Choroid plexus epithelial cell (primary cell): Measurements from ENCODE around the gene SPO11.

Experiments used
- DNase-seq: peaks from one replicate; pipeline ENCODE4 v3.0.0-alpha.2; 2010; ENCODE audit warnings: low read depth
- H3K4me3 ChIP-seq: 2 replicates; pipeline ENCODE4 v1.5.1; 2011; ENCODE audit warnings: low read depth, mild to moderate bottlenecking, control low read depth, low read length, moderate library complexity
- TF ChIP-seq, protein P1 (sequence below): conservative IDR thresholded peaks from 2 replicates; pipeline ENCODE4 v1.5.1; 2011; ENCODE audit warnings: low read depth, mild to moderate bottlenecking, control low read depth, inconsistent platforms, low read length, moderate library complexity

SPO11 gene

GRCh38 chr20:57287901-57288300 is 41.7 kb upstream of the SPO11 start:
- H3K4me3 ChIP-seq: no peak overlapping the region
- TF ChIP-seq, protein P1, sequence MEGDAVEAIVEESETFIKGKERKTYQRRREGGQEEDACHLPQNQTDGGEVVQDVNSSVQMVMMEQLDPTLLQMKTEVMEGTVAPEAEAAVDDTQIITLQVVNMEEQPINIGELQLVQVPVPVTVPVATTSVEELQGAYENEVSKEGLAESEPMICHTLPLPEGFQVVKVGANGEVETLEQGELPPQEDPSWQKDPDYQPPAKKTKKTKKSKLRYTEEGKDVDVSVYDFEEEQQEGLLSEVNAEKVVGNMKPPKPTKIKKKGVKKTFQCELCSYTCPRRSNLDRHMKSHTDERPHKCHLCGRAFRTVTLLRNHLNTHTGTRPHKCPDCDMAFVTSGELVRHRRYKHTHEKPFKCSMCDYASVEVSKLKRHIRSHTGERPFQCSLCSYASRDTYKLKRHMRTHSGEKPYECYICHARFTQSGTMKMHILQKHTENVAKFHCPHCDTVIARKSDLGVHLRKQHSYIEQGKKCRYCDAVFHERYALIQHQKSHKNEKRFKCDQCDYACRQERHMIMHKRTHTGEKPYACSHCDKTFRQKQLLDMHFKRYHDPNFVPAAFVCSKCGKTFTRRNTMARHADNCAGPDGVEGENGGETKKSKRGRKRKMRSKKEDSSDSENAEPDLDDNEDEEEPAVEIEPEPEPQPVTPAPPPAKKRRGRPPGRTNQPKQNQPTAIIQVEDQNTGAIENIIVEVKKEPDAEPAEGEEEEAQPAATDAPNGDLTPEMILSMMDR: no peak
- no peak for DNase-seq

- TF ChIP-seq, protein P1: no peak
- no peak overlapping the region for H3K4me3 ChIP-seq
- DNase-seq: no peak
Observed at GRCh38 chr20:57288651-57289277, 40.8 kb upstream of the SPO11 start.

- DNase-seq: no peak
- H3K4me3 ChIP-seq: no peak overlapping the region
- TF ChIP-seq, protein P1: no peak
Observed at GRCh38 chr20:57289391-57290177, 40.0 kb upstream of the SPO11 start.

GRCh38 chr20:57290178-57290484 is 39.5 kb upstream of the SPO11 start:
- H3K4me3 ChIP-seq: no peak overlapping the region
- TF ChIP-seq, protein P1: no peak
- DNase-seq: no peak

DNA sequence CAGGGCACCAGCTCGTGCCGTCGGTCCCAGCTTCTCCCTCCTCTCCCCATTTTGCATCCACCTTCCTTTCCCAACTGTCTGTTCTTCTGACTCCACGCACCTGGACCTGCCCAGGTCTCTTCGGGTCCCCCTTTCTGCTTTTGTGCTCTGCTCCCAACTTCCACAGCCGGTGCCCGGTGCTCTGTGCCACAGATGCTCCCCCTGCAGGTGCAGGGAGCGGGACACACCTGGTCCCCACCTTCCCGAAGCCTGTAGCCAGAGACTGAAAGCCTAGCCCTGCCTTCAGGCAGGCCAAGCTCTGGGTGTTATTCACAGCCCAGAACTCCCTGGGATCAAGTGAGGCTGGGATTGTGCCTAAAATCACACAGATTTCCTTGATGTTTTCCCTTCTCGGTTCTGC is 38.6 kb upstream of the SPO11 start:
- no peak overlapping the region for H3K4me3 ChIP-seq
- TF ChIP-seq, protein P1: no peak
- DNase-seq: no peak

DNA sequence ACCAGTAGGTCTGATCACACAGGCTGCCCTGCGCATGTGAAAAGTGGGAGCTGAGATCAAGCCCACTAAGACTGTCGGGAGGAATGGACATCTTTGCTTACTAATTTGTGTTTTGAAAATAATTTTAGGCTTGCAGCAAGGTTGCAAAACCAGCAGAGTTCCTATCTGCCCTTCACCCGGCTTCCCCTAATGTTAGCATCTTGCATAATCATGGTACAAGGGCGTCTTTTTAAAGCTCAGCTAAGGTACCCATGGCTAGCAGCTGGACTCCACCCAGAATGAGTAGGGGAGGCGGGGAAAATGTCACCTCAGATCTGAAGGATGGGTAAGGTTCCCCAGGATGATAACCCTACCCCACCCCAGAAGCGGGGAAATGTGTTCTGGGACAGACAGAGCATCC is 37.9 kb upstream of the SPO11 start:
- no peak for DNase-seq
- TF ChIP-seq, protein P1: no peak
- H3K4me3 ChIP-seq: no peak overlapping the region

DNA sequence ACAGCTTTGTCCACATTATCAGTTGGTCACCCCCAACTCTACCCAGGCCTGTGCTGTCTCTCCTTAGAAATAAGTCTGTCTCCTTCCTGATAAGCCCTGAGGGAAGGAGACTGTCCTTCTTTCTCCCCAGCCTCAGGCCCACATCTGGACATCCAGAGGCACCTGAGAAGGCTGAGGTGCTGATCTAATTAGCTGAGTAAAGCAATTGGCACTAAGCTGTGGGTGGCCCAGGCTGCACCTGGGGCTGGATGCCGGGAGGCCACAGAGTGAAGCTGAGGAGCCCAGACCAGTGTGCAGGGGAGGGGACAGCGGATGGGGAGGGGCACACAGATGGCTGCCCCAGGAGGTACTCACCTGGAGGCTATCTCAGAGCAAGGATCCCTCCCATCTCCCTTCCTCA is 37.0 kb upstream of the SPO11 start:
- DNase-seq: no peak
- H3K4me3 ChIP-seq: no peak overlapping the region
- TF ChIP-seq, protein P1: no peak
